DND-41 (cell line): ENCODE measurements around the gene FGFR2.

Experiments
- EZH2 ChIP-seq: IDR thresholded peaks from 3 replicates; pipeline ENCODE4 v1.6.1; 2012; ENCODE audit warnings: borderline replicate concordance, low read depth, mild to moderate bottlenecking, moderate library complexity, low read length, inconsistent platforms; ENCODE audit not compliant: severe bottlenecking
- TF ChIP-seq, protein P1 (sequence below): IDR thresholded peaks from 2 replicates; pipeline ENCODE4 v1.5.1; 2012; ENCODE audit warnings: borderline replicate concordance, low read length, moderate library complexity, mild to moderate bottlenecking; ENCODE audit not compliant: poor library complexity, severe bottlenecking; ENCODE audit errors: extremely low read depth

DNA sequence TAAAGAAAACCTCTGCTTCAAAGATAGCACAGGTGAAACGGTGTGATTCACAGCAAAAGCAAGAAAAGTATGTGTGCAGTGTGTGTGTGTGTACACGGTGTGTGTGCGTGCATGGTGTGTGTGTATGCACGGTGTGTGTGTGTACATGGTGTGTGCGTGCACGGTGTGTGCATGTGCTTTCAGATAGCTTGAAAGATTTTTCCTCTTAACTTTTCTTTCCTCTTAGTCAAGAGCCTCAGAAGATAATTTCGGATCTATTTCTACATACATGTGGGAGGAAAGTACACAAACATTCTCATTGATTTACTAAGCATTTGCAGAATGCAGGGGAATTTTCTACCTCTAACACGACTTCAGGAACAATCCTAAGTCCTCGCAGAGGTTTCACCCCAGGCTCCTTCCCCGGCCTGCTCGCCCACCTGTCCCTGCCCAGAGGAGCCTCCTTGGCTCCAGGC lies 2.9 kb downstream of the FGFR2 start:
- TF ChIP-seq, protein P1, sequence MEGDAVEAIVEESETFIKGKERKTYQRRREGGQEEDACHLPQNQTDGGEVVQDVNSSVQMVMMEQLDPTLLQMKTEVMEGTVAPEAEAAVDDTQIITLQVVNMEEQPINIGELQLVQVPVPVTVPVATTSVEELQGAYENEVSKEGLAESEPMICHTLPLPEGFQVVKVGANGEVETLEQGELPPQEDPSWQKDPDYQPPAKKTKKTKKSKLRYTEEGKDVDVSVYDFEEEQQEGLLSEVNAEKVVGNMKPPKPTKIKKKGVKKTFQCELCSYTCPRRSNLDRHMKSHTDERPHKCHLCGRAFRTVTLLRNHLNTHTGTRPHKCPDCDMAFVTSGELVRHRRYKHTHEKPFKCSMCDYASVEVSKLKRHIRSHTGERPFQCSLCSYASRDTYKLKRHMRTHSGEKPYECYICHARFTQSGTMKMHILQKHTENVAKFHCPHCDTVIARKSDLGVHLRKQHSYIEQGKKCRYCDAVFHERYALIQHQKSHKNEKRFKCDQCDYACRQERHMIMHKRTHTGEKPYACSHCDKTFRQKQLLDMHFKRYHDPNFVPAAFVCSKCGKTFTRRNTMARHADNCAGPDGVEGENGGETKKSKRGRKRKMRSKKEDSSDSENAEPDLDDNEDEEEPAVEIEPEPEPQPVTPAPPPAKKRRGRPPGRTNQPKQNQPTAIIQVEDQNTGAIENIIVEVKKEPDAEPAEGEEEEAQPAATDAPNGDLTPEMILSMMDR, result no peak
- no peak for TF ChIP-seq EZH2
